Hepatocyte (in vitro differentiated cells): ENCODE data around the gene AEN. TPM values are rescaled to one million over a fixed set of nuclear protein-coding genes. Genes with fewer than 3 reads are reported as not detected.

Source experiments
- DNase-seq: peaks from one replicate; pipeline ENCODE4 v3.0.0-alpha.2; 2016; ENCODE audit warnings: low spot score
- H2AFZ ChIP-seq: fragments of 200-600 bp; sonication (generic); 2 replicates; pipeline ENCODE4 v1.6.0; 2016; ENCODE audit warnings: antibody characterized with exemption, mild to moderate bottlenecking
- H3K27ac ChIP-seq: fragments of 200-600 bp; sonication (generic); 2 replicates; pipeline ENCODE4 v1.5.1; 2016; ENCODE audit warnings: mild to moderate bottlenecking
- H3K27me3 ChIP-seq: fragments of 200-600 bp; sonication (generic); 2 replicates; pipeline ENCODE4 v1.6.1; 2016
- H3K36me3 ChIP-seq: fragments of 200-600 bp; sonication (generic); replicated peaks from 2 replicates; pipeline ENCODE4 v1.5.1; 2016; ENCODE audit warnings: low read depth; ENCODE audit not compliant: insufficient read depth
- H3K4me1 ChIP-seq: fragments of 200-600 bp; sonication (generic); 2 replicates; pipeline ENCODE4 v1.5.1; 2016; ENCODE audit warnings: mild to moderate bottlenecking, moderate library complexity; ENCODE audit not compliant: insufficient read depth
- H3K4me2 ChIP-seq: fragments of 200-600 bp; sonication (generic); 2 replicates; pipeline ENCODE4 v1.6.0; 2016
- H3K4me3 ChIP-seq: fragments of 200-600 bp; sonication (generic); 2 replicates; pipeline ENCODE4 v1.5.1; 2016; ENCODE audit warnings: mild to moderate bottlenecking
- H3K79me2 ChIP-seq: fragments of 200-600 bp; sonication (generic); 2 replicates; pipeline ENCODE4 v1.6.0; 2017; ENCODE audit warnings: mild to moderate bottlenecking
- H3K9me2 ChIP-seq: fragments of 200-600 bp; sonication (generic); replicated peaks from 2 replicates; pipeline ENCODE4 v1.6.0; 2017; ENCODE audit warnings: mild to moderate bottlenecking; ENCODE audit not compliant: insufficient read depth
- H3K9me3 ChIP-seq: fragments of 200-600 bp; sonication (generic); 2 replicates; pipeline ENCODE4 v1.5.1; 2016; ENCODE audit warnings: low read depth, mild to moderate bottlenecking
- H4K20me1 ChIP-seq: fragments of 200-600 bp; sonication (generic); 2 replicates; pipeline ENCODE4 v1.6.0; 2016; ENCODE audit warnings: mild to moderate bottlenecking; ENCODE audit not compliant: insufficient read depth, poor library complexity, severe bottlenecking
- CTCF ChIP-seq: fragments of 200-600 bp; sonication (generic); IDR thresholded peaks from 2 replicates; pipeline ENCODE4 v1.5.1; 2016; ENCODE audit warnings: antibody characterized with exemption, mild to moderate bottlenecking; ENCODE audit not compliant: poor library complexity
- EZH2 ChIP-seq: fragments of 200-600 bp; sonication (generic); IDR thresholded peaks from 2 replicates; pipeline ENCODE4 v1.6.1; 2016; ENCODE audit warnings: antibody characterized with exemption, mild to moderate bottlenecking, borderline replicate concordance
- EZH2phosphoT487 ChIP-seq: fragments of 200-600 bp; sonication (generic); IDR thresholded peaks from one replicate; pipeline ENCODE4 v1.6.1; 2018; ENCODE audit warnings: antibody characterized with exemption, mild to moderate bottlenecking, low read depth, moderate library complexity; ENCODE audit not compliant: unreplicated experiment, severe bottlenecking
- WGBS: methylation state at CpG from one replicate; pipeline ENCODE4 v1.1.6; 2016; ENCODE audit warnings: low lambda C conversion rate; ENCODE audit errors: missing lambda C conversion rate; 5-methylcytosine and 5-hydroxymethylcytosine counted together
- polyA plus RNA-seq: library from polyadenylated mRNA; unstranded; fragments of >200 nt; fragmentation: Nextera tagmentation; extraction: Ambion mirVana; gene quantifications from 2 replicates; pipeline ENCODE4 v1.2.1, GENCODE V29; 2016
- total RNA-seq: library from RNA; depleted of rRNA; stranded (reverse); fragments of >200 nt; gene quantifications from 2 replicates; pipeline ENCODE4 v1.2.3, GENCODE V29; 2014

AEN gene
- total and polyA plus RNA-seq, 2 experiments from 2014 or later: 18.3 to 25.0 TPM

- no peak overlapping the region for H2AFZ ChIP-seq
These were observed 8.8 kb upstream of the AEN start for GRCh38 chr15:88612186-88612796.

GRCh38 chr15:88613074-88613944, 7.8 kb upstream of the AEN start:
- Histone ChIP-seq H3K4me3 (no peak overlapping the region), H3K36me3 (no peaks in the 10 kb centered on the region), H3K4me1 (peaks cover 6% of the 10 kb centered on the region), H3K79me2 (no peaks in the 10 kb centered on the region), H3K27ac (no peak overlapping the region), H4K20me1 (no peaks in the 10 kb centered on the region), H2AFZ (no peak overlapping the region), H3K9me2 (no peaks in the 10 kb centered on the region), H3K9me3 (no peaks in the 10 kb centered on the region), H3K4me2 (no peak overlapping the region), H3K27me3 (peaks cover 18% of the 10 kb centered on the region)
- TF ChIP-seq EZH2phosphoT487: no peak
- no peak for TF ChIP-seq EZH2
- TF ChIP-seq CTCF: no peak
- DNase-seq: no peak
- WGBS: 59% methylated on average over 7 of the region's 7 CpGs

More at GRCh38 chr15:88612186-88612796, 8.8 kb upstream of the AEN start:
- Histone ChIP-seq H3K4me3 (no peak overlapping the region), H3K9me3 (no peaks in the 10 kb centered on the region), H3K27me3 (peaks cover 29% of the 10 kb centered on the region), H4K20me1 (no peaks in the 10 kb centered on the region), H3K79me2 (no peaks in the 10 kb centered on the region), H3K4me2 (no peak overlapping the region), H3K4me1 (peaks cover 6% of the 10 kb centered on the region), H3K9me2 (no peaks in the 10 kb centered on the region), H3K27ac (no peak overlapping the region), H3K36me3 (no peaks in the 10 kb centered on the region)
- WGBS: 72% methylated on average over 7 of the region's 7 CpGs
- TF ChIP-seq EZH2: no peak
- no peak for TF ChIP-seq CTCF
- no peak for TF ChIP-seq EZH2phosphoT487
- DNase-seq: no peak

- Histone ChIP-seq H3K4me2 (peak overlapping the region; percentile 15), H3K27me3 (no peaks in the 10 kb centered on the region), H3K27ac (peak overlapping the region; percentile 84), H4K20me1 (no peaks in the 10 kb centered on the region), H3K4me3 (no peak overlapping the region), H3K36me3 (no peaks in the 10 kb centered on the region), H3K9me3 (no peaks in the 10 kb centered on the region), H3K79me2 (no peaks in the 10 kb centered on the region), H3K9me2 (no peaks in the 10 kb centered on the region), H3K4me1 (peaks cover 6% of the 10 kb centered on the region), H2AFZ (no peak overlapping the region)
- DNase-seq: peak; percentile 60
- TF ChIP-seq CTCF: no peak
- no peak for TF ChIP-seq EZH2phosphoT487
- TF ChIP-seq EZH2: no peak
- WGBS: 69% methylated on average over 11 of the region's 11 CpGs
These were observed 5.6 kb upstream of the AEN start for GRCh38 chr15:88615303-88616107.
